Nephron progenitor cell (in vitro differentiated cells): ENCODE data around the gene SH2B3.

Experiments used
- DNase-seq: peaks from one replicate; pipeline ENCODE4 v3.0.0; 2021
- H3K27ac Mint-ChIP-seq: 2 replicates; pipeline ENCODE4 v1.8.0; 2021; ENCODE audit warnings: mild to moderate bottlenecking, moderate library complexity, mixed read lengths
- H3K27me3 Mint-ChIP-seq: 2 replicates; pipeline ENCODE4 v1.8.0; 2021; ENCODE audit warnings: mild to moderate bottlenecking, low read depth, mixed read lengths; ENCODE audit not compliant: poor library complexity
- H3K36me3 Mint-ChIP-seq: 2 replicates; pipeline ENCODE4 v1.8.0; 2021; ENCODE audit warnings: low read depth, mixed read lengths
- H3K4me1 Mint-ChIP-seq: 2 replicates; pipeline ENCODE4 v1.8.0; 2021; ENCODE audit warnings: mixed read lengths
- H3K4me3 Mint-ChIP-seq: 2 replicates; pipeline ENCODE4 v1.8.0; 2021; ENCODE audit warnings: mild to moderate bottlenecking, moderate library complexity, mixed read lengths
- H3K9me3 Mint-ChIP-seq: 2 replicates; pipeline ENCODE4 v1.8.0; 2021; ENCODE audit warnings: mild to moderate bottlenecking, moderate library complexity, mixed read lengths
- CTCF ChIP-seq: fragments of 200-600 bp; sonication (generic); IDR thresholded peaks from 2 replicates; pipeline ENCODE4 v1.5.0; 2021; ENCODE audit warnings: antibody characterized with exemption

The SH2B3 gene

GRCh38 chr12:111434049-111434448, 28.3 kb downstream of the SH2B3 start:
- H3K27me3 Mint-ChIP-seq: no peaks in the 10 kb centered on the region
- no peak for DNase-seq
- no peaks in the 10 kb centered on the region for H3K9me3 Mint-ChIP-seq
- H3K36me3 Mint-ChIP-seq: peaks cover 5% of the 10 kb centered on the region
- peak overlapping the region; percentile 92 for H3K27ac Mint-ChIP-seq
- no peak for TF ChIP-seq CTCF
- H3K4me1 Mint-ChIP-seq: peaks cover 46% of the 10 kb centered on the region
- no peak overlapping the region for H3K4me3 Mint-ChIP-seq

GRCh38 chr12:111434680-111435338, 29.1 kb downstream of the SH2B3 start:
- peaks cover 47% of the 10 kb centered on the region for H3K4me1 Mint-ChIP-seq
- no peaks in the 10 kb centered on the region for H3K9me3 Mint-ChIP-seq
- H3K27ac Mint-ChIP-seq: peak overlapping the region; percentile 92
- TF ChIP-seq CTCF: no peak
- no peak for DNase-seq
- no peak overlapping the region for H3K4me3 Mint-ChIP-seq
- H3K27me3 Mint-ChIP-seq: no peaks in the 10 kb centered on the region
- peaks cover 5% of the 10 kb centered on the region for H3K36me3 Mint-ChIP-seq

GRCh38 chr12:111435661-111436201, 30.0 kb downstream of the SH2B3 start:
- no peaks in the 10 kb centered on the region for H3K27me3 Mint-ChIP-seq
- no peak overlapping the region for H3K27ac Mint-ChIP-seq
- peaks cover 51% of the 10 kb centered on the region for H3K4me1 Mint-ChIP-seq
- no peak for DNase-seq
- H3K9me3 Mint-ChIP-seq: no peaks in the 10 kb centered on the region
- peaks cover 5% of the 10 kb centered on the region for H3K36me3 Mint-ChIP-seq
- no peak for TF ChIP-seq CTCF
- no peak overlapping the region for H3K4me3 Mint-ChIP-seq

- peak overlapping the region; percentile 80 for H3K27ac Mint-ChIP-seq
Measured at GRCh38 chr12:111436266-111436665, 30.5 kb downstream of the SH2B3 start.

GRCh38 chr12:111436811-111437210, 31.1 kb downstream of the SH2B3 start:
- Mint-ChIP-seq H3K9me3 (no peaks in the 10 kb centered on the region), H3K4me1 (peaks cover 42% of the 10 kb centered on the region), H3K27me3 (no peaks in the 10 kb centered on the region), H3K27ac (peak overlapping the region; percentile 80), H3K36me3 (peaks cover 5% of the 10 kb centered on the region), H3K4me3 (no peak overlapping the region)
- DNase-seq: no peak
- TF ChIP-seq CTCF: no peak

More at GRCh38 chr12:111436266-111436665, 30.5 kb downstream of the SH2B3 start:
- no peak for TF ChIP-seq CTCF
- Mint-ChIP-seq H3K4me1 (peaks cover 47% of the 10 kb centered on the region), H3K4me3 (no peak overlapping the region), H3K36me3 (peaks cover 5% of the 10 kb centered on the region), H3K9me3 (no peaks in the 10 kb centered on the region), H3K27me3 (no peaks in the 10 kb centered on the region)
- DNase-seq: no peak
